NCI-H1105 (cell line): Measurements from ENCODE around the gene FCER1G.

ENCODE experiments used
- DNase-seq: peaks from one replicate; lab custom pipeline; 2025; lab: John Stamatoyannopoulos, UW

FCER1G gene

DNA sequence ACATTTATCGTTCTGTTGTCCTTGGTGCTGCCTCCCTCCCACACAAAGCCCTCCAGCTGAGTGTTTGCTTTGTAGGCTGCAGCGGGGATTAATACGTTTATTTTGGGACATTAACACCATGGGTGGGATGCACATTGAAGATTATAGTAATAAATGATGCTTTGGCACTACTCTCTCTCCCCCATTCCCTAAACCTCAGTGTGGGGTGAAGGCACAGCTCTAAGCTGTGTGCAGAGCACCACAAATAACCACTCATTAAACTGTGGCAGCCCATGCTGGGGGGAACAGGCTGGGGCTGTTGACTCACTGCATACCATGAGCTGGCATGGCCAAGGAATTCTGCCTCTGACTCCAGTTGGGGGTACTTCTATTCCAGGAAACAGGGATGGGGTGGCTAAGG is 51.1 kb downstream of the FCER1G start:
- no peak for DNase-seq

DNA sequence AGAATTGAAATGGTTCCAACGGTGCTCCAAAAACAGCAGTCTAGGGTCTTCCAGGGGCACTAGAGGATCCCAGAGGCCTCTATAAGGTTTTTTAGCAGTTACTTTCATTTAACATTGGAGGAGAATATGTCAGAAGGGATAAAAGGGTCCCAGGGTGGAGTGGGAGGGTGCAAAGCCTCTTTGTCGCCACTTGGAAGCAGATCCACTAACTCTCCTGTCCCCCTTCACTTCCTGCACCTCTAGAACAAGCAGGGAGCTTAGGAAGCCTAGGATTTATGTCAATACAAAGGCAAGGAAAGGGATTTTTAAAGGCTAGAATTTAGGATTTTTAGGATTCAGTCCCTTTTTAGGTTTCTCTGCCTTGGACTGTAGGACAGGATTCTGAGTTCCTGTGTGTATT is 51.7 kb downstream of the FCER1G start:
- no peak for DNase-seq

DNA sequence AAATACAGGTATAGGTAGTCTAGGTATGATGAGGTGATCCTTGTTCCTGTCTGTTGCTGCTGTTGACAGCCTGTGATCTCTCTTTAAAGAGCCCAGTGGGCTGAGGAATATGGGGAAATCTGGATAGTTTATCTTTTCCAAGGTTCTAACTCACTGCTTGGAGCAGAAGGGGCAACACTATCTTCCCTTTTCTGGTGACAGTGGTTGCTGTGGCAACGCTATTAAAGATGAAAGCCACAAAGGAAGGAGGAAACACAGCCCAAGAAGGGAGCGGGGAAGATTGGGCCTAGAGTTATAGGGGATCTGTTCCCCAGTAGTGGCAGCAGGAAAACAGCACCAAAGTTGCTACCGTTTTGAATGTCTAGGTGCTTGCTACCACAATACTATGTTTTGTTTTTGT is 52.2 kb downstream of the FCER1G start:
- DNase-seq: no peak
